Astrocyte of the spinal cord (primary cell): Measurements from ENCODE around the gene CCDC102A.

Experiments used
- DNase-seq: peaks from one replicate; pipeline ENCODE4 v3.0.0; 2011; ENCODE audit warnings: low read depth, low spot score
- H3K4me3 ChIP-seq: 2 replicates; pipeline ENCODE4 v1.5.1; 2011; ENCODE audit warnings: low read depth, mild to moderate bottlenecking, low read length, moderate library complexity
- CTCF ChIP-seq: IDR thresholded peaks from 2 replicates; pipeline ENCODE4 v1.5.1; 2012; ENCODE audit warnings: low read depth, mild to moderate bottlenecking, low read length, inconsistent platforms
- in situ Hi-C: cut with HindIII; loops from 2 replicates; pipeline ENCODE4 v1.10.0; 2017; ENCODE audit warnings: low sequenced_read_pairs

The CCDC102A gene

GRCh38 chr16:57536306-57537193 lies at the start of gene CCDC102A:
Gene CCDC102A (minus strand): TSS chr16:57536571. CDS start chr16:57529177, 7,394 bp downstream.
- peak; percentile 38 for DNase-seq
- peak within 1 kb of the TSS; percentile 80 for H3K4me3 ChIP-seq
- in situ Hi-C loops, result no loop called here
- no peak for TF ChIP-seq CTCF

GRCh38 chr16:57585051-57585687 lies 48.8 kb upstream of the CCDC102A start:
- no peak for TF ChIP-seq CTCF
- DNase-seq, result no peak
- no peak overlapping the region for H3K4me3 ChIP-seq
- in situ Hi-C loops, result no loop called here

- DNase-seq, result no peak
- in situ Hi-C loops, result no loop called here
- no peak for TF ChIP-seq CTCF
- no peak overlapping the region for H3K4me3 ChIP-seq
Measured at GRCh38 chr16:57579361-57579665, 42.9 kb upstream of the CCDC102A start.

GRCh38 chr16:57578521-57579360 lies 42.4 kb upstream of the CCDC102A start:
- no peak for TF ChIP-seq CTCF
- no peak overlapping the region for H3K4me3 ChIP-seq
- DNase-seq, result no peak
- in situ Hi-C loops, result no loop called here

GRCh38 chr16:57577691-57578224 lies 41.4 kb upstream of the CCDC102A start:
- TF ChIP-seq CTCF, result no peak
- H3K4me3 ChIP-seq, result no peak overlapping the region
- in situ Hi-C loops, result no loop called here
- no peak for DNase-seq

- no peak overlapping the region for H3K4me3 ChIP-seq
- DNase-seq, result no peak
- in situ Hi-C loops, result no loop called here
- TF ChIP-seq CTCF, result no peak
Measured at GRCh38 chr16:57577214-57577613, 40.8 kb upstream of the CCDC102A start.
